HepG2 (cell line): ENCODE data around the gene ZNF12. TPM values are rescaled to one million over a fixed set of nuclear protein-coding genes. Genes with fewer than 3 reads are reported as not detected.

Source experiments
- ATAC-seq: fragments of 200-7000 bp; cut with Tn5 transposase; 3 replicates; pipeline ENCODE4 v1.9.1; 2020; ENCODE audit warnings: mild to moderate bottlenecking, moderate library complexity
- BruUV-seq: library from RNA; stranded (reverse); fragments of 400-500 nt; replicated peaks from 2 replicates; lab custom pipeline; 2021; lab: Mats Ljungman, UMichigan
- CTCF ChIA-PET: fragments of 300-600 bp; formaldehyde crosslinking; extraction: SDS; loops from one replicate; lab custom pipeline; 2021; ENCODE audit warnings: low total read pairs, inconsistent platforms, low intra/inter-chr PET ratio; lab: Yijun Ruan, JAX
- POLR2A ChIA-PET: fragments of 350-600 bp; sonication (Branson Sonifier 250); formaldehyde crosslinking; loops from one replicate; lab custom pipeline; 2020; ENCODE audit warnings: antibody characterized with exemption, inconsistent platforms; lab: Yijun Ruan, JAX
- DNase-seq: peaks from one replicate; pipeline ENCODE4 v3.0.0-alpha.2; 2015; ENCODE audit warnings: low spot score
- FAIRE-seq: peaks from 3 replicates; lab custom pipeline; 2011; peaks lifted over from hg19 to GRCh38; lab: Jason Lieb, UNC
- H2AFZ ChIP-seq: one replicate; pipeline ENCODE4 v1.6.1; 2011; ENCODE audit warnings: low read length, inconsistent platforms
- H3K27ac ChIP-seq: fragments of 300-600 bp; 3 replicates; pipeline ENCODE4 v1.8.0; 2011; ENCODE audit warnings: mixed run types, mild to moderate bottlenecking, mixed read lengths, low read length, inconsistent platforms; ENCODE audit not compliant: insufficient read depth; ENCODE audit errors: extremely low read length
- H3K27me3 ChIP-seq, 2 experiments: fragments of 200-600 bp in 1 of 2; 2 replicates in 1 of 2; 3 replicates in 1 of 2; pipeline versions ENCODE4 v1.6.0 to v1.8.0; 2011; ENCODE audit warnings: low read length in 2 of 2, mild to moderate bottlenecking in 2 of 2, moderate library complexity in 2 of 2, inconsistent platforms in 1 of 2; ENCODE audit not compliant: insufficient read depth in 2 of 2, control insufficient read depth in 1 of 2
- H3K36me3 ChIP-seq, 2 experiments: fragments of 200-600 bp in 1 of 2; replicated peaks in 1 of 2; 2 replicates in 1 of 2; 3 replicates in 1 of 2; pipeline versions ENCODE4 v1.5.1 to v1.8.0; 2011; ENCODE audit warnings: low read length in 2 of 2, inconsistent platforms in 1 of 2; ENCODE audit not compliant: insufficient read depth in 2 of 2, control insufficient read depth in 1 of 2
- H3K4me1 ChIP-seq: 2 replicates; pipeline ENCODE4 v1.5.1; 2012; ENCODE audit warnings: low read length, inconsistent platforms; ENCODE audit not compliant: insufficient read depth
- H3K4me2 ChIP-seq: 2 replicates; pipeline ENCODE4 v1.6.0; 2011; ENCODE audit warnings: low read depth, low read length, inconsistent platforms
- H3K4me3 ChIP-seq, 3 experiments: fragments of 200-600 bp in 1 of 3; sonication (generic), shearing (Covaris generic) in 1 of 3; replicated peaks in 1 of 3; 2 replicates each; pipeline ENCODE4 v1.5.1; 2011 to 2016; ENCODE audit warnings: low read length in 3 of 3, inconsistent platforms in 2 of 3, low read depth in 2 of 3, mild to moderate bottlenecking in 2 of 3, control low read depth in 1 of 3, mixed read lengths in 1 of 3; ENCODE audit not compliant: insufficient read depth in 1 of 3
- H3K79me2 ChIP-seq: one replicate; pipeline ENCODE4 v1.6.1; 2011; ENCODE audit warnings: low read length, inconsistent platforms; ENCODE audit not compliant: insufficient read depth
- H3K9ac ChIP-seq: 2 replicates; pipeline ENCODE4 v1.6.0; 2011; ENCODE audit warnings: mild to moderate bottlenecking, low read depth, low read length, inconsistent platforms; ENCODE audit not compliant: insufficient read depth
- H3K9me3 ChIP-seq: 2 replicates; pipeline ENCODE4 v1.5.1; 2012; ENCODE audit warnings: mild to moderate bottlenecking, low read length
- H4K20me1 ChIP-seq: 2 replicates; pipeline ENCODE4 v1.6.0; 2011; ENCODE audit warnings: inconsistent platforms, mild to moderate bottlenecking, low read length, moderate library complexity; ENCODE audit not compliant: insufficient read depth
- ESRRA ChIP-seq: sonication (generic); formaldehyde crosslinking; IDR thresholded peaks from 2 replicates; pipeline ENCODE4 v1.5.1; 2020; ENCODE audit warnings: mild to moderate bottlenecking, low read depth, missing genetic modification reagents
- FOXA1 ChIP-seq, 2 experiments: fragments of 450-650 bp in 1 of 2; sonication (generic) in 1 of 2; formaldehyde crosslinking in 1 of 2; IDR thresholded peaks; 2 replicates each; pipeline versions ENCODE4 v1.4.0 to v1.6.1; 2016 to 2020; ENCODE audit warnings: missing genetic modification reagents in 1 of 2
- IRX3 ChIP-seq: sonication (generic); formaldehyde crosslinking; IDR thresholded peaks from 2 replicates; pipeline ENCODE4 v1.8.1; 2023; ENCODE audit warnings: mild to moderate bottlenecking, low read depth, missing genetic modification reagents, borderline replicate concordance
- NFYC ChIP-seq: IDR thresholded peaks from 2 replicates; pipeline ENCODE4 v1.6.1; 2016; ENCODE audit warnings: missing genetic modification reagents, missing compliant biosample characterization
- NR3C1 ChIP-seq: sonication (generic); formaldehyde crosslinking; IDR thresholded peaks from 2 replicates; pipeline ENCODE4 v1.4.0; 2020; ENCODE audit warnings: missing genetic modification reagents
- PHF21A ChIP-seq: sonication (generic); formaldehyde crosslinking; IDR thresholded peaks from 2 replicates; pipeline ENCODE4 v1.5.0; 2020; ENCODE audit warnings: mild to moderate bottlenecking, missing genetic modification reagents
- POLR2A ChIP-seq, 2 experiments: IDR thresholded peaks; 2 replicates each; pipeline ENCODE4 v1.6.1; 2011; ENCODE audit warnings: low read depth in 2 of 2, low read length in 2 of 2, mild to moderate bottlenecking in 1 of 2, moderate library complexity in 1 of 2; ENCODE audit not compliant: insufficient read depth in 1 of 2
- SCMH1 ChIP-seq: sonication (generic); formaldehyde crosslinking; IDR thresholded peaks from 2 replicates; pipeline ENCODE4 v1.9.0; 2021; ENCODE audit warnings: missing genetic modification reagents, mild to moderate bottlenecking, borderline replicate concordance
- SNRNP70 ChIP-seq: fragments of 200-400 bp; formaldehyde crosslinking; IDR thresholded peaks from 2 replicates; pipeline ENCODE4 v1.6.1; 2017; ENCODE audit warnings: mild to moderate bottlenecking, low read depth, low read length, moderate library complexity
- SOX5 ChIP-seq: IDR thresholded peaks from 2 replicates; pipeline ENCODE4 v1.6.1; 2016; ENCODE audit warnings: borderline replicate concordance
- ZBTB21 ChIP-seq: sonication (generic); formaldehyde crosslinking; IDR thresholded peaks from 2 replicates; pipeline ENCODE4 v1.4.0; 2020; ENCODE audit warnings: missing genetic modification reagents
- ZBTB7A ChIP-seq: sonication (generic); formaldehyde crosslinking; IDR thresholded peaks from 2 replicates; pipeline ENCODE4 v1.8.0; 2022; ENCODE audit warnings: mild to moderate bottlenecking, missing genetic modification reagents
- ZFP1 ChIP-seq: IDR thresholded peaks from 2 replicates; pipeline ENCODE4 v1.6.1; 2016
- ZFP36L1 ChIP-seq: sonication (generic); formaldehyde crosslinking; IDR thresholded peaks from 2 replicates; pipeline ENCODE4 v1.8.0; 2022; ENCODE audit warnings: mild to moderate bottlenecking, missing genetic modification reagents, moderate library complexity
- ZNF567 ChIP-seq: sonication (generic); formaldehyde crosslinking; IDR thresholded peaks from 2 replicates; pipeline ENCODE4 v1.8.1; 2023; ENCODE audit warnings: mild to moderate bottlenecking, missing genetic modification reagents, borderline replicate concordance
- WGBS: methylation state at CpG from one replicate; pipeline ENCODE4 v1.1.6; 2017; ENCODE audit warnings: low lambda C conversion rate; 5-methylcytosine and 5-hydroxymethylcytosine counted together
- in situ Hi-C: cut with HindIII; loops from 2 replicates; pipeline ENCODE4 v1.10.0; 2017; ENCODE audit warnings: low pct_unique_long_range_greater_than_20kb; ENCODE audit not compliant: extremely low pct_ligation_motif_present
- intact Hi-C: fragments of 100-400 bp; cut with micrococcal nuclease; formaldehyde crosslinking; loops from one replicate; pipeline ENCODE4 v1.10.0; 2022; ENCODE audit not compliant: unreplicated experiment
- polyA plus RNA-seq, 8 experiments: library from polyadenylated mRNA; depleted of rRNA in 3 of 8; stranded (reverse) in 7 of 8; unstranded in 1 of 8; fragments of >200 nt; fragmentation: Illumina TruSeq in 4 of 8; extraction: Trizol in 4 of 8; gene quantifications; 2 replicates each; pipeline versions ENCODE4 v1.2.1 to v1.2.3, GENCODE V29; 2011 to 2016; ENCODE audit warnings: low read depth in 4 of 8, missing spikeins in 1 of 8, mixed read lengths in 1 of 8; ENCODE audit not compliant: insufficient read depth in 1 of 8
- total RNA-seq, 5 experiments: library from RNA; depleted of rRNA; stranded (reverse); fragments of >200 nt; fragmentation: Illumina TruSeq; extraction: Trizol; gene quantifications; 2 replicates each; pipeline ENCODE4 v1.2.3, GENCODE V29; 2016; ENCODE audit warnings: low read depth in 1 of 5
- TF ChIP-seq, protein P1 (sequence below): sonication (generic); formaldehyde crosslinking; IDR thresholded peaks from 2 replicates; pipeline ENCODE4 v1.5.1; 2020; ENCODE audit warnings: mild to moderate bottlenecking, missing genetic modification reagents, moderate library complexity
- TF ChIP-seq, protein P2 (sequence below): sonication (generic); formaldehyde crosslinking; IDR thresholded peaks from 2 replicates; pipeline ENCODE4 v1.4.0; 2020; ENCODE audit warnings: missing genetic modification reagents

ZNF12 gene
- total and polyA plus RNA-seq, 2 of the 13 experiments (the other 11 are each of a cell fraction or from before 2014, with no cell fraction given) = 21.4 to 22.8 TPM

DNA sequence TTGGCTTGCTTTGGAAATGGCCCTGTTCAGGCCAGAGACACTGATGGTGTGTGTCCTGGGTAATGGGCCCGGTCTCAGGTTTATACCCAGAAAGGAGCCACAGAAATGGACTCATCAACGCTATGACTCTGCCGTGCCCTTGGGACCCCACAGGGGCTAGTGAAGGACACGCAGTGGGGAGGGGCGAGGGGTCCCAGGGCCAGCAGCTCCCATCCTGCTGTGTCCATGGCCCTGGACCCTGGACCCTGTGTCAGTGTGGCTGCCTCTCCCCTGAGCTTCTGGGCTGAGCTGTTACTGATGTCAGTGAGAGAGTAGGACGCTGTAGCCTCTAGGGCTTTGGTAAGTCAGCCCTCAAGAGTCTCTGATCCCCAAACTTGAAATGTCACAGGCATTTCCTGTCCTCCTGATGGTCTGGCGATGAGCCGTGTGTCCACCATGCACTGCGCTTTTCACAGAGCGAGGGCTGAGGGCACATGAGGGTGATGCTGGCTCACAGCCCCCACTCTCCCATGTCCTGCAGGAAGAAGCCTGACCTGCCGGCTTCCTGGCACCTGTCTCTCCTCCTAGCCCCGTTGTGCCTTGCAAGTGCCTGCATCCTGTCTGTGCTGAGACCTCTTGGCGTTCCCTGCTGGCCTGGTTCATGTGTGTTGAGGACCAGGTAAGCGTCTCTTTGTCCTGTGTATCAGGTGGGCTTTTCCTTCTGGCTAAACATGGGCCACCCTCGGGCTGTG lies 65.3 kb downstream of the ZNF12 start:
- POLR2A ChIA-PET = no interaction called here
- Histone ChIP-seq H3K4me3 (no peak overlapping the region), H3K27me3 (no peaks in the 10 kb centered on the region), H3K36me3 (peaks cover 19 to 39% of the 10 kb centered on the region in 2 experiments; a peak in 4 of 5 replicates), H3K79me2 (peaks cover 13% of the 10 kb centered on the region), H3K4me2 (no peak overlapping the region), H3K9ac (no peak overlapping the region), H3K27ac (no peak overlapping the region), H2AFZ (no peak overlapping the region), H3K9me3 (no peaks in the 10 kb centered on the region), H3K4me1 (peaks cover 25% of the 10 kb centered on the region), H4K20me1 (no peaks in the 10 kb centered on the region)
- FAIRE-seq (no peak), ATAC-seq (peak; percentile 10; the same call in 1 of the 3 replicates), DNase-seq (no peak)
- no TSS peak for BruUV-seq
- CTCF ChIA-PET = no interaction called here
- 98% methylated on average over 8 of the region's 15 CpGs for WGBS
- intact Hi-C loops (no loop called here), in situ Hi-C loops (no loop called here)
- TF ChIP-seq SOX5 (CRISPR knock-in tag) (no peak), PHF21A (CRISPR knock-in tag) (no peak), ZBTB21 (no peak), ZNF567 (CRISPR knock-in tag) (no peak), ZFP36L1 (CRISPR knock-in tag) (no peak), NFYC (no peak), IRX3 (CRISPR knock-in tag) (no peak), NR3C1 (CRISPR knock-in tag) (no peak), FOXA1 (IDR thresholded peaks at IDR 0.05) (no peak), FOXA1 (CRISPR knock-in tag; IDR thresholded peaks at IDR 0.05) (no peak), ZFP1 (CRISPR knock-in tag) (no peak), ESRRA (CRISPR knock-in tag) (peak; percentile 64; the same call in 1 of the 2 replicates), SCMH1 (CRISPR knock-in tag) (no peak), ZBTB7A (CRISPR knock-in tag) (0 out of 2 replicates have a peak, but pooled peaks have one; percentile 42), POLR2A (IDR thresholded peaks at IDR 0.05; ENCODE audit: insufficient read depth in 1 of 2, low read depth in 2 of 2, low read length in 2 of 2) (0 out of 4 replicates have a peak, but pooled peaks of 1 of the 2 experiments have one; percentile 17), SNRNP70 (no peak)
- TF ChIP-seq, protein P1, sequence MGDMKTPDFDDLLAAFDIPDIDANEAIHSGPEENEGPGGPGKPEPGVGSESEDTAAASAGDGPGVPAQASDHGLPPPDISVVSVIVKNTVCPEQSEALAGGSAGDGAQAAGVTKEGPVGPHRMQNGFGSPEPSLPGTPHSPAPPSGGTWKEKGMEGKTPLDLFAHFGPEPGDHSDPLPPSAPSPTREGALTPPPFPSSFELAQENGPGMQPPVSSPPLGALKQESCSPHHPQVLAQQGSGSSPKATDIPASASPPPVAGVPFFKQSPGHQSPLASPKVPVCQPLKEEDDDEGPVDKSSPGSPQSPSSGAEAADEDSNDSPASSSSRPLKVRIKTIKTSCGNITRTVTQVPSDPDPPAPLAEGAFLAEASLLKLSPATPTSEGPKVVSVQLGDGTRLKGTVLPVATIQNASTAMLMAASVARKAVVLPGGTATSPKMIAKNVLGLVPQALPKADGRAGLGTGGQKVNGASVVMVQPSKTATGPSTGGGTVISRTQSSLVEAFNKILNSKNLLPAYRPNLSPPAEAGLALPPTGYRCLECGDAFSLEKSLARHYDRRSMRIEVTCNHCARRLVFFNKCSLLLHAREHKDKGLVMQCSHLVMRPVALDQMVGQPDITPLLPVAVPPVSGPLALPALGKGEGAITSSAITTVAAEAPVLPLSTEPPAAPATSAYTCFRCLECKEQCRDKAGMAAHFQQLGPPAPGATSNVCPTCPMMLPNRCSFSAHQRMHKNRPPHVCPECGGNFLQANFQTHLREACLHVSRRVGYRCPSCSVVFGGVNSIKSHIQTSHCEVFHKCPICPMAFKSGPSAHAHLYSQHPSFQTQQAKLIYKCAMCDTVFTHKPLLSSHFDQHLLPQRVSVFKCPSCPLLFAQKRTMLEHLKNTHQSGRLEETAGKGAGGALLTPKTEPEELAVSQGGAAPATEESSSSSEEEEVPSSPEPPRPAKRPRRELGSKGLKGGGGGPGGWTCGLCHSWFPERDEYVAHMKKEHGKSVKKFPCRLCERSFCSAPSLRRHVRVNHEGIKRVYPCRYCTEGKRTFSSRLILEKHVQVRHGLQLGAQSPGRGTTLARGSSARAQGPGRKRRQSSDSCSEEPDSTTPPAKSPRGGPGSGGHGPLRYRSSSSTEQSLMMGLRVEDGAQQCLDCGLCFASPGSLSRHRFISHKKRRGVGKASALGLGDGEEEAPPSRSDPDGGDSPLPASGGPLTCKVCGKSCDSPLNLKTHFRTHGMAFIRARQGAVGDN (CRISPR knock-in tag) = peak; percentile 43
- TF ChIP-seq, protein P2, sequence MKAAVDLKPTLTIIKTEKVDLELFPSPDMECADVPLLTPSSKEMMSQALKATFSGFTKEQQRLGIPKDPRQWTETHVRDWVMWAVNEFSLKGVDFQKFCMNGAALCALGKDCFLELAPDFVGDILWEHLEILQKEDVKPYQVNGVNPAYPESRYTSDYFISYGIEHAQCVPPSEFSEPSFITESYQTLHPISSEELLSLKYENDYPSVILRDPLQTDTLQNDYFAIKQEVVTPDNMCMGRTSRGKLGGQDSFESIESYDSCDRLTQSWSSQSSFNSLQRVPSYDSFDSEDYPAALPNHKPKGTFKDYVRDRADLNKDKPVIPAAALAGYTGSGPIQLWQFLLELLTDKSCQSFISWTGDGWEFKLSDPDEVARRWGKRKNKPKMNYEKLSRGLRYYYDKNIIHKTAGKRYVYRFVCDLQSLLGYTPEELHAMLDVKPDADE = no peak
